Measurements from ENCODE around the gene CRYBB3.

CRYBB3 gene

GRCh38 chr22:25167834-25168601, 31.6 kb upstream of the CRYBB3 start:
- Histone ChIP-seq H3K4ac (ENCODE audit: low read depth in 1 of 2, low read length in 2 of 2) (no peak overlapping the region), H2BK15ac (ENCODE audit: low read depth, poor library complexity, severe bottlenecking) (no peak overlapping the region), H3K79me1 (replicated peaks; ENCODE audit: low read length, poor library complexity, severe bottlenecking) (peaks cover 2% of the 10 kb centered on the region), H3K18ac (ENCODE audit: low read depth in 1 of 2, low read length in 2 of 2) (no peak overlapping the region), H2AFZ (ENCODE audit: low read depth, low read length) (no peak overlapping the region), H3K4me3 (ENCODE audit: insufficient read depth in 1 of 2, low read depth in 1 of 2, low read length in 2 of 2) (no peak overlapping the region), H3K4me1 (ENCODE audit: control insufficient read depth, insufficient read depth, low read depth, low read length) (peaks cover 1% of the 10 kb centered on the region), H3K9me3 (ENCODE audit: control insufficient read depth, low read length) (no peaks in the 10 kb centered on the region), H3K27ac (ENCODE audit: low read length, poor library complexity, severe bottlenecking) (no peak overlapping the region), H2BK12ac (ENCODE audit: low read length in 2 of 2) (no peak overlapping the region), H4K91ac (ENCODE audit: low read length) (no peak overlapping the region), H4K8ac (ENCODE audit: low read length) (no peak overlapping the region), H3K4me2 (ENCODE audit: low read length, poor library complexity, severe bottlenecking) (no peak overlapping the region), H3K23ac (ENCODE audit: low read length in 2 of 2) (peak overlapping the region in 1 of 2 experiments; percentile 35), H2AK5ac (ENCODE audit: low read length, severe bottlenecking) (no peak overlapping the region), H3K27me3 (ENCODE audit: control insufficient read depth in 1 of 2, insufficient read depth in 1 of 2, low read length in 2 of 2) (no peaks in the 10 kb centered on the region), H2BK120ac (ENCODE audit: low read depth, low read length) (no peak overlapping the region), H3K14ac (ENCODE audit: low read length in 2 of 2) (no peak overlapping the region), H3K36me3 (ENCODE audit: control insufficient read depth in 1 of 2, insufficient read depth in 2 of 2, low read depth in 1 of 2, low read length in 2 of 2) (peaks cover 0 to 3% of the 10 kb centered on the region in 2 experiments), H2BK5ac (ENCODE audit: low read depth, low read length, poor library complexity, severe bottlenecking) (no peak overlapping the region), H3K9ac (ENCODE audit: low read length) (no peak overlapping the region)
- no peak for DNase-seq
- 96% methylated on average over 13 of the region's 14 CpGs for WGBS

GRCh38 chr22:25169278-25170031, 30.2 kb upstream of the CRYBB3 start:
- Histone ChIP-seq H2BK15ac (ENCODE audit: low read depth, poor library complexity, severe bottlenecking) (no peak overlapping the region), H2AK5ac (ENCODE audit: low read length, severe bottlenecking) (no peak overlapping the region), H2BK5ac (ENCODE audit: low read depth, low read length, poor library complexity, severe bottlenecking) (no peak overlapping the region), H2BK120ac (ENCODE audit: low read depth, low read length) (no peak overlapping the region), H3K36me3 (ENCODE audit: control insufficient read depth in 1 of 2, insufficient read depth in 2 of 2, low read depth in 1 of 2, low read length in 2 of 2) (peaks cover 7 to 10% of the 10 kb centered on the region in 2 experiments), H4K8ac (ENCODE audit: low read length) (no peak overlapping the region), H3K27ac (ENCODE audit: low read length, poor library complexity, severe bottlenecking) (no peak overlapping the region), H3K9ac (ENCODE audit: low read length) (no peak overlapping the region), H3K14ac (ENCODE audit: low read length in 2 of 2) (no peak overlapping the region), H3K4me1 (ENCODE audit: control insufficient read depth, insufficient read depth, low read depth, low read length) (peaks cover 1% of the 10 kb centered on the region), H4K91ac (ENCODE audit: low read length) (no peak overlapping the region), H2BK12ac (ENCODE audit: low read length in 2 of 2) (no peak overlapping the region), H3K18ac (ENCODE audit: low read depth in 1 of 2, low read length in 2 of 2) (no peak overlapping the region), H3K4me3 (ENCODE audit: insufficient read depth in 1 of 2, low read depth in 1 of 2, low read length in 2 of 2) (no peak overlapping the region), H3K23ac (ENCODE audit: low read length in 2 of 2) (no peak overlapping the region), H3K4ac (ENCODE audit: low read depth in 1 of 2, low read length in 2 of 2) (no peak overlapping the region), H3K79me1 (replicated peaks; ENCODE audit: low read length, poor library complexity, severe bottlenecking) (peaks cover 2% of the 10 kb centered on the region), H3K9me3 (ENCODE audit: control insufficient read depth, low read length) (no peaks in the 10 kb centered on the region), H3K4me2 (ENCODE audit: low read length, poor library complexity, severe bottlenecking) (no peak overlapping the region), H2AFZ (ENCODE audit: low read depth, low read length) (no peak overlapping the region), H3K27me3 (ENCODE audit: control insufficient read depth in 1 of 2, insufficient read depth in 1 of 2, low read length in 2 of 2) (no peaks in the 10 kb centered on the region)
- no peak for DNase-seq
- WGBS, result 87% methylated on average over 13 of the region's 17 CpGs

- Histone ChIP-seq H3K9ac (ENCODE audit: low read length) (no peak overlapping the region), H2BK5ac (ENCODE audit: low read depth, low read length, poor library complexity, severe bottlenecking) (no peak overlapping the region), H4K8ac (ENCODE audit: low read length) (no peak overlapping the region), H3K4me1 (ENCODE audit: control insufficient read depth, insufficient read depth, low read depth, low read length) (peaks cover 1% of the 10 kb centered on the region), H3K4me2 (ENCODE audit: low read length, poor library complexity, severe bottlenecking) (no peak overlapping the region), H3K79me1 (replicated peaks; ENCODE audit: low read length, poor library complexity, severe bottlenecking) (peaks cover 2% of the 10 kb centered on the region), H2AK5ac (ENCODE audit: low read length, severe bottlenecking) (no peak overlapping the region), H3K14ac (ENCODE audit: low read length in 2 of 2) (no peak overlapping the region), H3K18ac (ENCODE audit: low read depth in 1 of 2, low read length in 2 of 2) (no peak overlapping the region), H3K4me3 (ENCODE audit: insufficient read depth in 1 of 2, low read depth in 1 of 2, low read length in 2 of 2) (no peak overlapping the region), H3K27me3 (ENCODE audit: control insufficient read depth in 1 of 2, insufficient read depth in 1 of 2, low read length in 2 of 2) (no peaks in the 10 kb centered on the region), H2BK12ac (ENCODE audit: low read length in 2 of 2) (no peak overlapping the region), H2BK120ac (ENCODE audit: low read depth, low read length) (no peak overlapping the region), H3K9me3 (ENCODE audit: control insufficient read depth, low read length) (no peaks in the 10 kb centered on the region), H3K27ac (ENCODE audit: low read length, poor library complexity, severe bottlenecking) (no peak overlapping the region), H3K4ac (ENCODE audit: low read depth in 1 of 2, low read length in 2 of 2) (no peak overlapping the region), H2AFZ (ENCODE audit: low read depth, low read length) (no peak overlapping the region), H3K23ac (ENCODE audit: low read length in 2 of 2) (no peak overlapping the region), H3K36me3 (ENCODE audit: control insufficient read depth in 1 of 2, insufficient read depth in 2 of 2, low read depth in 1 of 2, low read length in 2 of 2) (peaks cover 13 to 20% of the 10 kb centered on the region in 2 experiments), H2BK15ac (ENCODE audit: low read depth, poor library complexity, severe bottlenecking) (peak overlapping the region; percentile 55), H4K91ac (ENCODE audit: low read length) (no peak overlapping the region)
- DNase-seq, result no peak
- WGBS, result 89% methylated on average over 12 of the region's 16 CpGs
Measured at GRCh38 chr22:25170426-25170980, 29.2 kb upstream of the CRYBB3 start.

- no peaks in the 10 kb centered on the region for H3K27me3 ChIP-seq (ENCODE audit: control insufficient read depth in 1 of 2, insufficient read depth in 1 of 2, low read length in 2 of 2)
- no peak overlapping the region for H3K23ac ChIP-seq (ENCODE audit: low read length in 2 of 2)
- no peak overlapping the region for H3K4me2 ChIP-seq (ENCODE audit: low read length, poor library complexity, severe bottlenecking)
- no peak overlapping the region for H2BK12ac ChIP-seq (ENCODE audit: low read length in 2 of 2)
- H3K4me1 ChIP-seq (ENCODE audit: control insufficient read depth, insufficient read depth, low read depth, low read length), result no peaks in the 10 kb centered on the region
- H3K27ac ChIP-seq (ENCODE audit: low read length, poor library complexity, severe bottlenecking), result no peak overlapping the region
- H2BK5ac ChIP-seq (ENCODE audit: low read depth, low read length, poor library complexity, severe bottlenecking), result no peak overlapping the region
- peaks cover 17 to 22% of the 10 kb centered on the region in 2 experiments for H3K36me3 ChIP-seq (ENCODE audit: control insufficient read depth in 1 of 2, insufficient read depth in 2 of 2, low read depth in 1 of 2, low read length in 2 of 2)
- WGBS, result 77% methylated on average over 5 of the region's 5 CpGs
- H3K9ac ChIP-seq (ENCODE audit: low read length), result no peak overlapping the region
- H3K4ac ChIP-seq (ENCODE audit: low read depth in 1 of 2, low read length in 2 of 2), result no peak overlapping the region
- H2BK15ac ChIP-seq (ENCODE audit: low read depth, poor library complexity, severe bottlenecking), result no peak overlapping the region
- no peak overlapping the region for H2AFZ ChIP-seq (ENCODE audit: low read depth, low read length)
- H2BK120ac ChIP-seq (ENCODE audit: low read depth, low read length), result no peak overlapping the region
- no peak overlapping the region for H4K91ac ChIP-seq (ENCODE audit: low read length)
- no peak overlapping the region for H3K4me3 ChIP-seq (ENCODE audit: insufficient read depth in 1 of 2, low read depth in 1 of 2, low read length in 2 of 2)
- no peaks in the 10 kb centered on the region for H3K79me1 ChIP-seq (replicated peaks; ENCODE audit: low read length, poor library complexity, severe bottlenecking)
- no peak overlapping the region for H4K8ac ChIP-seq (ENCODE audit: low read length)
- no peak overlapping the region for H2AK5ac ChIP-seq (ENCODE audit: low read length, severe bottlenecking)
- DNase-seq, result no peak
- H3K14ac ChIP-seq (ENCODE audit: low read length in 2 of 2), result no peak overlapping the region
- H3K18ac ChIP-seq (ENCODE audit: low read depth in 1 of 2, low read length in 2 of 2), result no peak overlapping the region
- no peaks in the 10 kb centered on the region for H3K9me3 ChIP-seq (ENCODE audit: control insufficient read depth, low read length)
Measured at GRCh38 chr22:25172153-25172552, 27.5 kb upstream of the CRYBB3 start.
